B cell (primary cell): Measurements from ENCODE around the gene EPAS1. TPM values are rescaled to one million over a fixed set of nuclear protein-coding genes. Genes with fewer than 3 reads are reported as not detected.

Experiments
- ATAC-seq: fragments of 200-7000 bp; cut with Tn5 transposase; one replicate; pipeline ENCODE4 v1.10.0; 2021; ENCODE audit warnings: low read depth, mild to moderate bottlenecking, moderate number of reproducible peaks, moderate library complexity
- CTCF ChIA-PET: fragments of 350-600 bp; sonication (Branson Sonifier 250); formaldehyde crosslinking; loops from one replicate; lab custom pipeline; 2021; ENCODE audit warnings: antibody characterized with exemption, inconsistent platforms; lab: Charles Lee
- POLR2A ChIA-PET: fragments of 350-600 bp; sonication (Branson Sonifier 250); formaldehyde crosslinking; loops from one replicate; lab custom pipeline; 2021; ENCODE audit warnings: antibody characterized with exemption; lab: Charles Lee
- DNase-seq: peaks from one replicate; pipeline ENCODE4 v3.0.0; 2013
- H2AFZ ChIP-seq: 2 replicates; pipeline ENCODE4 v1.6.1; 2012; ENCODE audit warnings: mild to moderate bottlenecking, low read depth, low read length; ENCODE audit not compliant: insufficient read depth, poor library complexity, severe bottlenecking
- H3K27ac ChIP-seq, 2 donors: 1 replicate in 1 of 2; 2 replicates in 1 of 2; pipeline ENCODE4 v1.5.1; 2012 to 2013; ENCODE audit warnings: low read length in 2 of 2, mild to moderate bottlenecking in 2 of 2, moderate library complexity in 1 of 2
- H3K27me3 ChIP-seq, 4 experiments: fragments of 200-600 bp in 1 of 4; sonication (generic) in 1 of 4; replicated peaks in 1 of 4; 1 replicate in 2 of 4; 2 replicates in 2 of 4; pipeline versions ENCODE4 v1.6.1 to v1.7.0; 2013 to 2016; ENCODE audit warnings: low read length in 3 of 4, mild to moderate bottlenecking in 2 of 4, mixed read lengths in 1 of 4, moderate library complexity in 1 of 4; ENCODE audit not compliant: insufficient read depth in 4 of 4, control insufficient read depth in 3 of 4; ENCODE audit errors: control extremely low read depth in 1 of 4
- H3K36me3 ChIP-seq, 2 experiments: replicated peaks in 1 of 2; 1 replicate in 1 of 2; 2 replicates in 1 of 2; pipeline versions ENCODE4 v1.6.1 to v1.7.1; 2013; ENCODE audit warnings: low read length in 1 of 2; ENCODE audit not compliant: insufficient read depth in 2 of 2, control insufficient read depth in 1 of 2; ENCODE audit errors: control extremely low read depth in 1 of 2, extremely low read depth in 1 of 2
- H3K4me1 ChIP-seq, 2 donors: fragments of 200-600 bp in 1 of 2; sonication (generic) in 1 of 2; 1 replicate in 1 of 2; 2 replicates in 1 of 2; pipeline versions ENCODE4 v1.5.1 to v1.6.1; 2013 to 2017; ENCODE audit warnings: low read length in 2 of 2; ENCODE audit not compliant: control insufficient read depth in 2 of 2, insufficient read depth in 2 of 2
- H3K4me2 ChIP-seq: replicated peaks from 2 replicates; pipeline ENCODE3; 2012; ENCODE audit warnings: mild to moderate bottlenecking, low read depth, low read length; ENCODE audit not compliant: poor library complexity, severe bottlenecking
- H3K4me3 ChIP-seq, 5 experiments: fragments of 200-600 bp in 1 of 5; sonication (generic) in 1 of 5; 1 replicate in 3 of 5; 2 replicates in 2 of 5; pipeline versions ENCODE4 v1.5.1 to v1.7.0; 2011 to 2016; ENCODE audit warnings: low read length in 4 of 5, mild to moderate bottlenecking in 4 of 5, low read depth in 2 of 5, control low read depth in 1 of 5, moderate library complexity in 1 of 5; ENCODE audit not compliant: insufficient read depth in 1 of 5; ENCODE audit errors: control extremely low read depth in 1 of 5, extremely low read depth in 1 of 5
- H3K79me2 ChIP-seq: fragments of 200-600 bp; sonication (generic); one replicate; pipeline ENCODE4 v1.6.0; 2016; ENCODE audit warnings: low read length; ENCODE audit not compliant: control insufficient read depth, insufficient read depth
- H3K9ac ChIP-seq: fragments of 200-600 bp; sonication (generic); 2 replicates; pipeline ENCODE4 v1.6.1; 2017; ENCODE audit warnings: mild to moderate bottlenecking, low read length, moderate library complexity
- H3K9me3 ChIP-seq, 3 donors: one replicate each; pipeline versions ENCODE4 v1.6.1 to v1.7.1; 2013; ENCODE audit warnings: low read length in 2 of 3; ENCODE audit not compliant: control insufficient read depth in 2 of 3, insufficient read depth in 1 of 3; ENCODE audit errors: control extremely low read depth in 1 of 3
- H4K20me1 ChIP-seq: 2 replicates; pipeline ENCODE4 v1.6.0; 2012; ENCODE audit warnings: mild to moderate bottlenecking, low read length; ENCODE audit not compliant: insufficient read depth, control insufficient read depth, poor library complexity, severe bottlenecking
- H3K27ac Mint-ChIP-seq: one replicate; pipeline ENCODE4 v1.8.0; 2021; ENCODE audit warnings: mixed read lengths
- H3K27me3 Mint-ChIP-seq: one replicate; pipeline ENCODE4 v1.8.0; 2021; ENCODE audit warnings: mixed read lengths
- H3K4me1 Mint-ChIP-seq: one replicate; pipeline ENCODE4 v1.8.0; 2021; ENCODE audit warnings: mixed read lengths
- H3K4me3 Mint-ChIP-seq: one replicate; pipeline ENCODE4 v1.8.0; 2021; ENCODE audit warnings: mixed read lengths
- H3K9me3 Mint-ChIP-seq: one replicate; pipeline ENCODE4 v1.8.0; 2022; ENCODE audit warnings: mixed read lengths; ENCODE audit not compliant: insufficient read depth
- CTCF ChIP-seq: fragments of 200-600 bp; IDR thresholded peaks from one replicate; pipeline ENCODE4 v1.8.0; 2022; ENCODE audit warnings: antibody characterized with exemption, mild to moderate bottlenecking
- EZH2 ChIP-seq: IDR thresholded peaks from 2 replicates; pipeline ENCODE4 v1.6.1; 2012; ENCODE audit warnings: borderline replicate concordance, low read depth, mild to moderate bottlenecking, moderate library complexity, low read length; ENCODE audit not compliant: insufficient read depth, poor library complexity, severe bottlenecking
- WGBS: methylation state at CpG from one replicate; pipeline ENCODE4 v1.1.5; 2013; ENCODE audit warnings: missing lambda C conversion rate; ENCODE audit not compliant: insufficient coverage; 5-methylcytosine and 5-hydroxymethylcytosine counted together
- intact Hi-C: fragments of 100-400 bp; cut with micrococcal nuclease; formaldehyde crosslinking; loops from one replicate; pipeline ENCODE4 v1.10.0; 2022
- polyA plus RNA-seq: library from polyadenylated mRNA; depleted of rRNA; stranded (reverse); fragments of >200 nt; gene quantifications from 2 replicates; pipeline ENCODE4 v1.2.3, GENCODE V29; 2012
- total RNA-seq, 2 donors: library from RNA; stranded (reverse); fragments of 120-200 nt in 1 of 2; gene quantifications; 1 replicate in 1 of 2; 2 replicates in 1 of 2; pipeline versions ENCODE4 v1.2.3 to v1.2.4, GENCODE V29; 2013 to 2022

EPAS1 gene
- total and polyA plus RNA-seq, 2 donors (not counting 1 experiment from before 2014, with no cell fraction given): 0.06 to 0.37 TPM

GRCh38 chr2:46361920-46362666 lies 64.9 kb downstream of the EPAS1 start:
- Histone ChIP-seq H2AFZ (no peak overlapping the region), H3K9me3 (no peaks in the 10 kb centered on the region), H3K4me1 (no peaks in the 10 kb centered on the region), H3K9ac (no peak overlapping the region), H3K4me2 (no peak overlapping the region), H3K27ac (no peak overlapping the region), H3K79me2 (no peaks in the 10 kb centered on the region), H3K4me3 (no peak overlapping the region), H3K36me3 (no peaks in the 10 kb centered on the region), H4K20me1 (no peaks in the 10 kb centered on the region), H3K27me3 (no peaks in the 10 kb centered on the region)
- DNase-seq: no peak
- Mint-ChIP-seq H3K4me3 (no peak overlapping the region), H3K9me3 (no peaks in the 10 kb centered on the region), H3K4me1 (no peaks in the 10 kb centered on the region), H3K27me3 (no peaks in the 10 kb centered on the region), H3K27ac (no peak overlapping the region)
- no peak for TF ChIP-seq CTCF
- TF ChIP-seq EZH2: no peak
- ATAC-seq: no peak
- ChIA-PET CTCF (interaction anchor here (0.6 to 2.1 kb wide), 9 partner anchors 12 to 720 kb away, joined by 3 to 9 read pairs (median 4); no protein-coding TSS in a partner anchor), POLR2A (no interaction called here)
- intact Hi-C loops: loop anchor here (10.0 kb wide), 1 partner anchor 777 kb away; no protein-coding TSS in a partner anchor
- WGBS: 79% methylated on average over 6 of the region's 6 CpGs

- H3K27ac ChIP-seq: no peak overlapping the region
- DNase-seq (no peak), ATAC-seq (no peak)
- no peaks in the 10 kb centered on the region for H3K79me2 ChIP-seq
- H3K4me1 ChIP-seq: peaks cover 1 to 3% of the 10 kb centered on the region in 2 donors
- no peak overlapping the region for H3K9ac ChIP-seq
- H3K4me3 Mint-ChIP-seq: no peak overlapping the region
- H3K27ac Mint-ChIP-seq: no peak overlapping the region
- ChIA-PET POLR2A (no interaction called here), CTCF (interaction anchor here (0.7 to 2.1 kb wide), 7 partner anchors 12 to 720 kb away, joined by 3 to 9 read pairs (median 4); no protein-coding TSS in a partner anchor)
- WGBS: 90% methylated on average over 4 of the region's 4 CpGs
- no peaks in the 10 kb centered on the region for H3K27me3 ChIP-seq
- no peaks in the 10 kb centered on the region for H3K27me3 Mint-ChIP-seq
- H3K9me3 ChIP-seq: no peaks in the 10 kb centered on the region
- no peaks in the 10 kb centered on the region for H4K20me1 ChIP-seq
- H3K4me2 ChIP-seq: no peak overlapping the region
- H3K4me3 ChIP-seq: no peak overlapping the region
- no peak overlapping the region for H2AFZ ChIP-seq
- H3K9me3 Mint-ChIP-seq: no peaks in the 10 kb centered on the region
- TF ChIP-seq EZH2 (no peak), CTCF (no peak)
- intact Hi-C loops: loop anchor here (10.0 kb wide), 1 partner anchor 778 kb away; no protein-coding TSS in a partner anchor
- peaks cover 3% of the 10 kb centered on the region for H3K4me1 Mint-ChIP-seq
- H3K36me3 ChIP-seq: no peaks in the 10 kb centered on the region
These were observed 65.4 kb downstream of the EPAS1 start for GRCh38 chr2:46362667-46363012.
